Omental fat pad (tissue), 4 donors: ENCODE measurements around the gene CD5L. TPM values are rescaled to one million over a fixed set of nuclear protein-coding genes. Genes with fewer than 3 reads are reported as not detected.

ENCODE experiments used
- ATAC-seq: fragments of 150-250 bp; one replicate; pipeline ENCODE4 v1.9.1; 2016; ENCODE audit warnings: mild to moderate bottlenecking, moderate library complexity; ENCODE audit not compliant: low FRiP score
- DNase-seq: peaks from one replicate; pipeline ENCODE4 v3.0.0-alpha.2; 2019; ENCODE audit warnings: low spot score
- CTCF ChIP-seq, 3 donors: fragments of 450-650 bp; IDR thresholded peaks; one replicate each; pipeline ENCODE4 v1.5.1; 2016 to 2017; ENCODE audit warnings: antibody characterized with exemption in 3 of 3, mild to moderate bottlenecking in 3 of 3, moderate library complexity in 2 of 3
- small RNA-seq: library from RNA; depleted of rRNA; stranded (forward); fragments of <200 nt; gene quantifications from one replicate; pipeline ENCODE3, GENCODE V24; 2016
- total RNA-seq, 4 donors: library from RNA; depleted of rRNA; stranded (reverse); fragments of >200 nt; gene quantifications; one replicate each; pipeline ENCODE4 v1.1.0, GENCODE V29; 2016

The CD5L gene
- total RNA-seq, 4 donors from 2014 or later, result 0.46 TPM; not detected in 3

DNA sequence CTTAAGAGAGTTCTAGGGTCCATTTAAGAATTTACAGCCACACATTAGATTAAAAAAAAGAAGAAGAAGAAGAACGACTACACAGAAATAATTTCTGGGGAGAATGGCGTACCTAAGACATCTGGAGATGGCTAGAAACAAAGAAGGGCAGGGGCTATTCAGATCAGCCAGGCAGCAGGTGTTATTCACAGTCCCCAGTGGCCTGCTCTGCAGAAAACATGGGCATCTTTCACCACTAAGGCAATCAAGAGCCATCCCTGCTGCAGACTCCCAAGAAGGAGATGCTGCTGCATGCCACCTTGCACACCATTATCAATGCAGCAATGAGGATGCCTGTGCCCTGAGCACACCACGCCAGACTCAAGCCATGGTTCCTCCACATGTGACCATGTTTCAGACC is 56.8 kb downstream of the CD5L start:
- DNase-seq (no peak), ATAC-seq (no peak)
- TF ChIP-seq CTCF (IDR thresholded peaks at IDR 0.05), result no peak

- no peak for ATAC-seq
- no peak for TF ChIP-seq CTCF (IDR thresholded peaks at IDR 0.05)
- DNase-seq, result no peak
These were observed 58.7 kb downstream of the CD5L start for GRCh38 chr1:157782931-157783330.

DNA sequence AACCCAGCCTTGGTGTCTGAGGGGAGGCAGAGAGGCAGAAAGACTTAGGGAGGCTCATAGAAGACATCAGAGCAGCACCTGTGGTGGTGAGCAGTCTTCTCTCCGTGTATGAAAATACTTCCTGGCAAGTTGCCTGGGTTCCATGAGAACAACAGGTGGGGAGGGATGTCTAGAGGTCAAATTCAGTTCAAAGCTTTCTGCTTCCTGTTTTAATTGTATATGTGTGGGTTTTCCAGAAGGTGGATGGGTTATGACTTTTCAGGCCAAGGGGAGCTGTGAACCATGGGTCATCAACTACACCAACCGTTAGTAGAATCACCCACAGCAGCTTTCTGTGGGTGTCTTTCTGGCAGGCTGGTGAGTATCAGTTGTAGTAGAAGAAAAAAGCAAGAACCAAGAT is 60.6 kb downstream of the CD5L start:
- DNase-seq, result no peak

More for the DNA sequence above, 60.6 kb downstream of the CD5L start:
- no peak for ATAC-seq
- TF ChIP-seq CTCF (IDR thresholded peaks at IDR 0.05), result no peak

Small RNAs within 50 kb of the gene (small RNA-seq; reads per million reads assigned to genes)
- gene MRPS21P2, result not detected

Other genes with a start within 250 kb of the CD5L start
- gene FCRL4, start 243.7 kb downstream of the CD5L start, total RNA-seq, result not detected
- 1 to 10 TPM in 1 of 4 donors, under 1 TPM in 2, not detected in 1; 0.19 to 1.2 (median 0.28) TPM for gene FCRL3, start 141.0 kb downstream of the CD5L start, total RNA-seq
- gene FCRL2, start 64.7 kb downstream of the CD5L start, total RNA-seq, result under 1 TPM in 3 of 4 donors, not detected in 1; 0.32 to 0.56 (median 0.56) TPM
- under 1 TPM in 3 of 4 donors, not detected in 1; 0.28 to 0.38 (median 0.32) TPM for gene FCRL1, start 21.7 kb downstream of the CD5L start, total RNA-seq
- 10 to 100 TPM; 47.2 to 81.6 (median 61.6) TPM for gene KIRREL1, start 151.8 kb upstream of the CD5L start, total RNA-seq